Spleen (tissue), 11 donors: ENCODE results near the gene LEMD3. TPM values are rescaled to one million over a fixed set of nuclear protein-coding genes. Genes with fewer than 3 reads are reported as not detected.

ENCODE experiments used
- DNase-seq: peaks from one replicate; pipeline ENCODE4 v3.0.0-alpha.2; 2020
- H3K27ac ChIP-seq, 8 donors: fragments of 200-600 bp; sonication (generic) in 7 of 8; 1 replicate in 4 of 8; 2 replicates in 4 of 8; pipeline versions ENCODE4 v1.5.0 to v1.8.0; 2016 to 2021; ENCODE audit warnings: inconsistent platforms in 4 of 8, mild to moderate bottlenecking in 4 of 8, moderate library complexity in 1 of 8
- H3K27me3 ChIP-seq, 7 donors: fragments of 200-600 bp; sonication (generic) in 6 of 7; replicated peaks in 1 of 7; 1 replicate in 4 of 7; 2 replicates in 3 of 7; pipeline versions ENCODE4 v1.5.0 to v1.8.0; 2016 to 2021; ENCODE audit warnings: inconsistent platforms in 3 of 7, mild to moderate bottlenecking in 1 of 7
- H3K36me3 ChIP-seq, 6 donors: fragments of 200-600 bp; sonication (generic) in 5 of 6; 1 replicate in 4 of 6; 2 replicates in 2 of 6; pipeline versions ENCODE4 v1.5.0 to v1.8.0; 2016 to 2021; ENCODE audit warnings: inconsistent platforms in 2 of 6
- H3K4me1 ChIP-seq, 6 donors: fragments of 200-600 bp; sonication (generic) in 5 of 6; 1 replicate in 3 of 6; 2 replicates in 3 of 6; pipeline versions ENCODE4 v1.5.0 to v1.8.0; 2016 to 2021; ENCODE audit warnings: inconsistent platforms in 3 of 6
- H3K4me3 ChIP-seq, 8 donors: fragments of 200-600 bp; sonication (generic) in 7 of 8; 1 replicate in 4 of 8; 2 replicates in 4 of 8; pipeline versions ENCODE4 v1.5.0 to v1.8.0; 2016 to 2021; ENCODE audit warnings: inconsistent platforms in 4 of 8, mild to moderate bottlenecking in 4 of 8, moderate library complexity in 2 of 8
- H3K9me3 ChIP-seq, 8 donors: fragments of 200-600 bp; sonication (generic) in 7 of 8; 1 replicate in 4 of 8; 2 replicates in 4 of 8; pipeline versions ENCODE4 v1.5.0 to v1.8.0; 2016 to 2021; ENCODE audit warnings: inconsistent platforms in 4 of 8
- POLR2A ChIP-seq, 3 donors: fragments of 450-650 bp; IDR thresholded peaks; one replicate each; pipeline ENCODE4 v1.5.1; 2017; ENCODE audit warnings: antibody characterized with exemption in 3 of 3, mild to moderate bottlenecking in 1 of 3
- POLR2AphosphoS5 ChIP-seq, 3 donors: sonication (generic); formaldehyde crosslinking; IDR thresholded peaks; one replicate each; pipeline ENCODE4 v1.5.1; 2017; ENCODE audit warnings: antibody characterized with exemption in 3 of 3
- WGBS, 5 donors: extraction: QIAGEN DNeasy Blood & Tissue Kit in 3 of 5; methylation state at CpG; one replicate each; pipeline versions ENCODE4 v1.1.5 to v1.1.7; 2013 to 2018; 5-methylcytosine and 5-hydroxymethylcytosine counted together
- intact Hi-C: fragments of 100-400 bp; cut with DNase I; formaldehyde crosslinking; loops from one replicate; pipeline ENCODE4 v1.15.0; 2023; ENCODE audit warnings: low total_unique reads
- polyA plus RNA-seq, 3 donors: library from polyadenylated mRNA; stranded (reverse); fragments of 200-250 nt; gene quantifications; one replicate each; pipeline ENCODE4 v1.2.1, GENCODE V29; 2013
- total RNA-seq, 7 donors: library from RNA; depleted of rRNA in 3 of 7; stranded (reverse); fragments of >200 nt in 3 of 7; fragmentation: NEBNext Ultra II Directional in 4 of 7; extraction: Animal tissue kit (Norgen Biotek cat#: 25700) in 4 of 7; gene quantifications; one replicate each; pipeline versions ENCODE4 v1.1.0 to v1.2.1, GENCODE V29; 2016 to 2021
- TF ChIP-seq, protein P1 (sequence below), 11 experiments: fragments of 200-600 bp in 7 of 11; fragments of 450-650 bp in 4 of 11; sonication (generic) in 4 of 11; IDR thresholded peaks in 8 of 11; conservative IDR thresholded peaks in 3 of 11; 1 replicate in 7 of 11; 2 replicates in 4 of 11; pipeline versions ENCODE4 v1.4.0 to v1.8.0; 2016 to 2021; ENCODE audit warnings: antibody characterized with exemption in 11 of 11, inconsistent platforms in 4 of 11, mild to moderate bottlenecking in 1 of 11
- donor health status: healthy with polysubstance abuse.
- donor health status: DM: no; HTN: no; CAD: no; lungs with moderate emphysema.
- donor health status: DM: no; HTN: no; CAD: no.
- donor health status: Bipolar disorder and iron deficiency.
- donor health status: healthy.
- donor health status: DM: no; HTN: no; CAD: no.
- donor health status: DM: yes; HTN: yes; CAD: no.

LEMD3 gene
- total and polyA plus RNA-seq, 10 donors, result 9.6 to 58.9 (median 41.1) TPM

DNA sequence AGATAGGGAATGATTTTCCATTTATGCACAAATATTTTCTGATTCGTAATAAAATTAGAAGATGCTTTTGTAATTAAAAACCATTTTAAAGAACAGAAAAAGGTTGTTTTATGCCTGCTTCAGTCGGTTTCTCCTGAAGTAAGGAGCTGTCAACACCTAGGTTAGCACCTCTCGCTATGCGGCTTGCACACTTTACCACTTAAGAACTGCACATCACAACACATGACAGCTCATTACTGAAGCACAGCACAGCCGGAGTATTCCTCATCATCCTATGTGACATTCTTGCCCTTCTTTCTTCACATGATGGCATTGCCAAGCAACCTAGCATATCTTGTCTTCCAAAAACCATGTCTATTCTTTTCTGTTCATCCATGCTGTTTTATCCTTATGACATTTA, 42.9 kb upstream of the LEMD3 start:
- intact Hi-C loops, result loop anchor here (10.0 kb wide), 1 partner anchor 232 kb away; no protein-coding TSS in a partner anchor
- Histone ChIP-seq H3K27ac (no peak overlapping the region), H3K36me3 (no peaks in the 10 kb centered on the region), H3K4me1 (peaks cover 0 to 15% (median 7%) of the 10 kb centered on the region in 6 donors), H3K9me3 (no peaks in the 10 kb centered on the region), H3K4me3 (no peak overlapping the region), H3K27me3 (peaks cover 0 to 55% (median 26%) of the 10 kb centered on the region in 7 donors)
- no peak for TF ChIP-seq POLR2AphosphoS5 (IDR thresholded peaks at IDR 0.05)
- TF ChIP-seq, protein P1, sequence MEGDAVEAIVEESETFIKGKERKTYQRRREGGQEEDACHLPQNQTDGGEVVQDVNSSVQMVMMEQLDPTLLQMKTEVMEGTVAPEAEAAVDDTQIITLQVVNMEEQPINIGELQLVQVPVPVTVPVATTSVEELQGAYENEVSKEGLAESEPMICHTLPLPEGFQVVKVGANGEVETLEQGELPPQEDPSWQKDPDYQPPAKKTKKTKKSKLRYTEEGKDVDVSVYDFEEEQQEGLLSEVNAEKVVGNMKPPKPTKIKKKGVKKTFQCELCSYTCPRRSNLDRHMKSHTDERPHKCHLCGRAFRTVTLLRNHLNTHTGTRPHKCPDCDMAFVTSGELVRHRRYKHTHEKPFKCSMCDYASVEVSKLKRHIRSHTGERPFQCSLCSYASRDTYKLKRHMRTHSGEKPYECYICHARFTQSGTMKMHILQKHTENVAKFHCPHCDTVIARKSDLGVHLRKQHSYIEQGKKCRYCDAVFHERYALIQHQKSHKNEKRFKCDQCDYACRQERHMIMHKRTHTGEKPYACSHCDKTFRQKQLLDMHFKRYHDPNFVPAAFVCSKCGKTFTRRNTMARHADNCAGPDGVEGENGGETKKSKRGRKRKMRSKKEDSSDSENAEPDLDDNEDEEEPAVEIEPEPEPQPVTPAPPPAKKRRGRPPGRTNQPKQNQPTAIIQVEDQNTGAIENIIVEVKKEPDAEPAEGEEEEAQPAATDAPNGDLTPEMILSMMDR (IDR thresholded peaks at IDR 0.05 in 8 of 11, conservative IDR thresholded peaks at IDR 0.05 in 3 of 11), result no peak
- no peak for TF ChIP-seq POLR2A (IDR thresholded peaks at IDR 0.05)
- 81 to 89% (median 86%) methylated on average over 5 of the region's 5 CpGs for WGBS, 5 donors
- no peak for DNase-seq

DNA sequence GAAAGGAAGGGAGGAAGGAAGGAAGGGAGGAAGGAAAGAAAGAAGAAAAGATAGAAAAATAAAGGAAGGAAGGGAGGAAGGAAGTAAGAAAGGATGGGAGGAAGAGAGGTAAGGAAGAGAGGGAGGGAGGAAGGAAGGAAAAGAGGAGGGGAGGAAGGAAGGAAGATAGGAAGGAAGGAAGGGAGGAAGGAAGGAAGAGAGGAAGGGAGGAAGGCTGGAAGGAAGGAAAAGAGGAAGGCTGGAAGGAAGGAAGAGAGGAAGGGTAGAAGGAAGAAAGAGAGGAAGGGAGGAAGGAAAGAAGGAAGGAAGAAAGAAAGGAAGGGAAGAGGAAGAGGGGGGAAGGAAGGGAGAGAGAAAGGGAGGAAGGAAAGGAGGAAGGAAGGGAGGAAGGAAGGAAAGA, 35.5 kb upstream of the LEMD3 start:
- intact Hi-C loops, result no loop called here
- Histone ChIP-seq H3K36me3 (no peaks in the 10 kb centered on the region), H3K4me3 (no peak overlapping the region), H3K27ac (no peak overlapping the region), H3K4me1 (no peaks in the 10 kb centered on the region), H3K9me3 (peaks cover 0 to 16% (median 10%) of the 10 kb centered on the region in 8 donors), H3K27me3 (peaks cover 0 to 7% (median 0%) of the 10 kb centered on the region in 7 donors)
- no peak for DNase-seq
- no peak for TF ChIP-seq POLR2AphosphoS5 (IDR thresholded peaks at IDR 0.05)
- no peak for TF ChIP-seq POLR2A (IDR thresholded peaks at IDR 0.05)
- TF ChIP-seq, protein P1 (IDR thresholded peaks at IDR 0.05 in 8 of 11, conservative IDR thresholded peaks at IDR 0.05 in 3 of 11), result no peak

DNA sequence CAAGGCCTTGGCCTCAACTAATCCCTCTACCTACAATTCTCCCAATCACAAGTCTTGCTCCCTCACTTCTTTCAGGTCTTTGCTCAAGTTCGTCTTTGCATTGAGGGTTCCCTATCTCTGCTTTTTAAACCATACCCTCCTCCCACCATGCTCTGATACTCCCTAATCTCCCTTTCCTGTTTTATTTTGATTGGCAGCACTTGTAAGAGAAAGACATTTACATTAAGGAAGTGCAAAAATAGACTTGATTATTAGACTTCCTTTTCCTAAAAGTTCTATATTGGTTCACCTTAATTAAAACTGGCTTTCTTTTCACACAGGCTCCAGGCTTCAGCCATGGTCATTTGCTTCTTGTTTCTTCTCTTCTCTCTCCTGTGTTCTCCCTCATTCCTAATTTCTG, 30.0 kb upstream of the LEMD3 start:
- 23 to 36% (median 27%) methylated on average over 1 of the region's 1 CpG for WGBS, 5 donors
- intact Hi-C loops, result no loop called here
- H3K36me3 ChIP-seq, result no peaks in the 10 kb centered on the region
- H3K27me3 ChIP-seq, result peaks cover 0 to 6% (median 0%) of the 10 kb centered on the region in 7 donors
- H3K9me3 ChIP-seq, result peaks cover 0 to 16% (median 10%) of the 10 kb centered on the region in 8 donors
- TF ChIP-seq, protein P1 (IDR thresholded peaks at IDR 0.05 in 8 of 11, conservative IDR thresholded peaks at IDR 0.05 in 3 of 11), result no peak
- TF ChIP-seq POLR2A (IDR thresholded peaks at IDR 0.05), result no peak
- TF ChIP-seq POLR2AphosphoS5 (IDR thresholded peaks at IDR 0.05), result no peak
- no peak overlapping the region for H3K27ac ChIP-seq
- H3K4me3 ChIP-seq, result no peak overlapping the region
- H3K4me1 ChIP-seq, result peaks cover 0 to 8% (median 2%) of the 10 kb centered on the region in 6 donors
- DNase-seq, result no peak

DNA sequence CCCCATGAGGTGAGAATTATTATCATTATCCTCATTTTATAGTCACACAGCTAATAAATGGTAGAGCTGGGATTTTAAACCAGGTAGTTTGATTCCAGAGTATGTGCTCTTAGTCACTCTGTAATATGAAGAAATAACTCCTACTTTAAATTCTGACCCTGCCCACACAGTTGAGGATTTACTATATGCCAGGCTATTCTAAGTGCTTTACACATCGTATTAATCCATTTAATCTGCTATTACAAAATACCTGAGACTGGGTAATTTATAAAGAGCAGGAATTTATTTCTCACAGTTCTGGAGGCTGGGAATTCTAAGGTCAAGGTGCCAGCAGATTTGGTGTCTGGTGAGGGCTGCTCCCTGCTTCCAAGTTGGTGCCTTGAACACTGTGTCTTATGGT, 28.6 kb upstream of the LEMD3 start:
- no peak overlapping the region for H3K27ac ChIP-seq
- H3K4me3 ChIP-seq, result no peak overlapping the region
- H3K4me1 ChIP-seq, result peaks cover 0 to 8% (median 2%) of the 10 kb centered on the region in 6 donors
- peaks cover 0 to 6% (median 0%) of the 10 kb centered on the region in 7 donors for H3K27me3 ChIP-seq
- TF ChIP-seq POLR2A (IDR thresholded peaks at IDR 0.05) (no peak), POLR2AphosphoS5 (IDR thresholded peaks at IDR 0.05) (no peak)
- TF ChIP-seq, protein P1 (IDR thresholded peaks at IDR 0.05 in 8 of 11, conservative IDR thresholded peaks at IDR 0.05 in 3 of 11), result no peak
- peaks cover 0 to 9% (median 7%) of the 10 kb centered on the region in 8 donors for H3K9me3 ChIP-seq
- 78 to 92% (median 91%) methylated on average over 1 of the region's 1 CpG for WGBS, 5 donors
- DNase-seq, result no peak
- H3K36me3 ChIP-seq, result no peaks in the 10 kb centered on the region
- intact Hi-C loops, result no loop called here
